MCF 10A (cell line): ENCODE results near the gene DDX21. TPM values are rescaled to one million over a fixed set of nuclear protein-coding genes. Genes with fewer than 3 reads are reported as not detected.
"Not testable (repeated sequence)": the region's sequence is repeated elsewhere in the genome, so short reads cannot be mapped to it uniquely, and the experiment has no call there.

ENCODE experiments used
- BruUV-seq: library from RNA; stranded (reverse); fragments of 400-500 nt; replicated peaks from 2 replicates; lab custom pipeline; 2021; lab: Mats Ljungman, UMichigan
- CTCF ChIA-PET: fragments of 300-600 bp; sonication (Branson Sonifier 250); formaldehyde crosslinking; extraction: SDS; loops from one replicate; lab custom pipeline; 2021; ENCODE audit warnings: antibody characterized with exemption, inconsistent platforms; lab: Yijun Ruan, JAX
- POLR2A ChIA-PET: fragments of 300-600, 350-650 bp; sonication (Branson Sonifier 250); formaldehyde crosslinking; extraction: SDS; loops from one replicate; lab custom pipeline; 2020; ENCODE audit warnings: antibody characterized with exemption, inconsistent platforms; lab: Yijun Ruan, JAX
- DNase-seq: peaks from one replicate; pipeline ENCODE4 v3.0.0-alpha.2; 2018; ENCODE audit not compliant: unreplicated experiment
- H3K27ac Mint-ChIP-seq: one replicate; pipeline ENCODE4 v1.8.0; 2022; ENCODE audit warnings: mild to moderate bottlenecking, low read depth, mixed read lengths; ENCODE audit not compliant: unreplicated experiment
- H3K27me3 Mint-ChIP-seq: one replicate; pipeline ENCODE4 v1.8.0; 2022; ENCODE audit warnings: mixed read lengths; ENCODE audit not compliant: insufficient read depth, unreplicated experiment
- H3K36me3 Mint-ChIP-seq: one replicate; pipeline ENCODE4 v1.8.0; 2022; ENCODE audit warnings: mild to moderate bottlenecking, moderate library complexity, mixed read lengths; ENCODE audit not compliant: insufficient read depth, unreplicated experiment
- H3K4me1 Mint-ChIP-seq: one replicate; pipeline ENCODE4 v1.8.0; 2022; ENCODE audit warnings: mixed read lengths; ENCODE audit not compliant: insufficient read depth, unreplicated experiment
- H3K4me3 Mint-ChIP-seq: one replicate; pipeline ENCODE4 v1.8.0; 2022; ENCODE audit warnings: mild to moderate bottlenecking, moderate library complexity, mixed read lengths; ENCODE audit not compliant: unreplicated experiment
- H3K9me3 Mint-ChIP-seq: one replicate; pipeline ENCODE4 v1.8.0; 2022; ENCODE audit warnings: mixed read lengths; ENCODE audit not compliant: unreplicated experiment
- intact Hi-C: fragments of 100-400 bp; cut with micrococcal nuclease; formaldehyde crosslinking; loops from 2 replicates; pipeline ENCODE4 v1.14.1; 2022
- total RNA-seq: library from RNA; stranded (reverse); gene quantifications from 2 replicates; pipeline ENCODE4 v1.2.3, GENCODE V29; 2022
- TF ChIP-seq, protein P1 (sequence below): fragments of 200-600 bp; IDR thresholded peaks from one replicate; pipeline ENCODE4 v1.8.0; 2022; ENCODE audit warnings: antibody characterized with exemption, mild to moderate bottlenecking; ENCODE audit not compliant: unreplicated experiment

DDX21 gene
- total RNA-seq, 1 experiment from 2014 or later, result 216 TPM

DNA sequence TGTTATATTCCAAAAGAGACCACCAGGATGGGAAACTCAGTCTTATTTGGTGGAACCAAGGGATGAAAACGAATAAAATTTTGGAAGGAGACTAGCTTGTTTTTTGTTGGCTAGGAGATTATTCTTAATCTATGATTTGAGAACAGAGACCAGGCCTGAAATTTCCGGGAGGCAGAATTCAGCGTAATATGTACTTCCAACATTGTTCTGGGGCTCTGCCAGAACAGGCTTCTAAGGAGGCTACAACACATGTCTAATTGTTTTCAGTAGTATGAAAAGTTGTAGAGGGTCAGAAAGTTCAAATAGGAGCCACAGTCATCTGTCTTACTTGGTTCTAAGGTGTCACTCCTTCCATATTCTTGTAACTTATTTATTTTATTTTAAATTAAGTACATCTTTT, 1.7 kb downstream of the DDX21 start:
- H3K27ac Mint-ChIP-seq, result peak overlapping the region; percentile 100
- CTCF ChIA-PET, result interaction anchor here (0.6 kb wide), 1 partner anchor 17 kb away, joined by 3 read pairs; no protein-coding TSS in a partner anchor
- H3K27me3 Mint-ChIP-seq, result no peaks in the 10 kb centered on the region
- H3K4me3 Mint-ChIP-seq, result peak overlapping the region; percentile 100
- DNase-seq, result peak; percentile 27
- intact Hi-C loops, result no loop called here
- H3K4me1 Mint-ChIP-seq, result peaks cover 8% of the 10 kb centered on the region
- peaks cover 60% of the 10 kb centered on the region for H3K36me3 Mint-ChIP-seq
- no TSS peak for BruUV-seq
- TF ChIP-seq, protein P1, sequence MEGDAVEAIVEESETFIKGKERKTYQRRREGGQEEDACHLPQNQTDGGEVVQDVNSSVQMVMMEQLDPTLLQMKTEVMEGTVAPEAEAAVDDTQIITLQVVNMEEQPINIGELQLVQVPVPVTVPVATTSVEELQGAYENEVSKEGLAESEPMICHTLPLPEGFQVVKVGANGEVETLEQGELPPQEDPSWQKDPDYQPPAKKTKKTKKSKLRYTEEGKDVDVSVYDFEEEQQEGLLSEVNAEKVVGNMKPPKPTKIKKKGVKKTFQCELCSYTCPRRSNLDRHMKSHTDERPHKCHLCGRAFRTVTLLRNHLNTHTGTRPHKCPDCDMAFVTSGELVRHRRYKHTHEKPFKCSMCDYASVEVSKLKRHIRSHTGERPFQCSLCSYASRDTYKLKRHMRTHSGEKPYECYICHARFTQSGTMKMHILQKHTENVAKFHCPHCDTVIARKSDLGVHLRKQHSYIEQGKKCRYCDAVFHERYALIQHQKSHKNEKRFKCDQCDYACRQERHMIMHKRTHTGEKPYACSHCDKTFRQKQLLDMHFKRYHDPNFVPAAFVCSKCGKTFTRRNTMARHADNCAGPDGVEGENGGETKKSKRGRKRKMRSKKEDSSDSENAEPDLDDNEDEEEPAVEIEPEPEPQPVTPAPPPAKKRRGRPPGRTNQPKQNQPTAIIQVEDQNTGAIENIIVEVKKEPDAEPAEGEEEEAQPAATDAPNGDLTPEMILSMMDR, result no peak
- H3K9me3 Mint-ChIP-seq, result no peaks in the 10 kb centered on the region
- POLR2A ChIA-PET, result interaction anchor here (0.5 to 4.9 kb wide), 13 partner anchors 9 to 1189 kb away, joined by 3 to 38 read pairs (median 4); partner anchors contain the start of genes DDX50, KIFBP and TYSND1

DNA sequence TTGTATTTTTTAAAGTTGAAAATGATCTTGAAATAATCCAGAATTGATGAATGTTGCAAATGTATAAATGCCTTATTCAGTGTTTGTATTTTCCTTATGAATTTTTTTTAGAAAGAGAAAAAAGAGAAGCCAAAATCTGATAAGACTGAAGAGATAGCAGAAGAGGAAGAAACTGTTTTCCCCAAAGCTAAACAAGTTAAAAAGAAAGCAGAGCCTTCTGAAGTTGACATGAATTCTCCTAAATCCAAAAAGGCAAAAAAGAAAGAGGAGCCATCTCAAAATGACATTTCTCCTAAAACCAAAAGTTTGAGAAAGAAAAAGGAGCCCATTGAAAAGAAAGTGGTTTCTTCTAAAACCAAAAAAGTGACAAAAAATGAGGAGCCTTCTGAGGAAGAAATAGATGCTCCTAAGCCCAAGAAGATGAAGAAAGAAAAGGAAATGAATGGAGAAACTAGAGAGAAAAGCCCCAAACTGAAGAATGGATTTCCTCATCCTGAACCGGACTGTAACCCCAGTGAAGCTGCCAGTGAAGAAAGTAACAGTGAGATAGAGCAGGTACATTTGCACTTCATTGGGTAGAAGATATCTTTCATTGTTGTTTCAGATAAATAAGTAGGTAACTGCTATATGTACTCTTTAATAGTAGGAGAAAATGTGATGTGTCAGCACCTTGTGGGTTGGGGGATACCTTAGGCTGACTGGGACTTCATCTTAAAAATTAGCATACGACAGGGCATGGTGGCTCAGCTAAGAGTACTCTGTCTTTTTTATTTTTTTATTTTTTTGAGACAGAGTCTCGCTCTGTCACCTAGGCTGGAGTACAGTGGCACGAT, 3.9 kb downstream of the DDX21 start:
- Mint-ChIP-seq H3K36me3 (peaks cover 83% of the 10 kb centered on the region), H3K4me3 (no peak overlapping the region), H3K27ac (peak overlapping the region; percentile 32), H3K4me1 (peaks cover 8% of the 10 kb centered on the region), H3K9me3 (no peaks in the 10 kb centered on the region), H3K27me3 (no peaks in the 10 kb centered on the region)
- ChIA-PET POLR2A (interaction anchor here (0.9 to 4.9 kb wide), 4 partner anchors 10 to 29 kb away, joined by 3 to 38 read pairs (median 4); partner anchors contain the start of gene KIFBP), CTCF (interaction anchor here (0.6 to 0.7 kb wide), 3 partner anchors 10 to 488 kb away, joined by 3 to 4 read pairs (median 3); no protein-coding TSS in a partner anchor)
- intact Hi-C loops, result no loop called here
- TF ChIP-seq, protein P1, result no peak
- BruUV-seq, result no TSS peak
- no peak for DNase-seq

DNA sequence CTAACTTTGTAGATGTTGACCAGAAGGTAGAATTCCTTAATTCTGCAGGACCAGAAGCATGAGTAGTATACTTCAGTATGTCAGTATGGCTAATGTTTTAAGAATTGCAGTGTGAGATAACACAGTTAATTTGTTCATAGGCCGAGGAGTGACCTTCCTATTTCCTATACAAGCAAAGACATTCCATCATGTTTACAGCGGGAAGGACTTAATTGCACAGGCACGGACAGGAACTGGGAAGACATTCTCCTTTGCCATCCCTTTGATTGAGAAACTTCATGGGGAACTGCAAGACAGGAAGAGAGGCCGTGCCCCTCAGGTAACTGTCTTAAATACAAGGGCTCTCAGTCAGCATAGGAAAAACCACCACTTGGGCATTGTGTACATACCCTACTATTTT, 7.2 kb downstream of the DDX21 start:
- Mint-ChIP-seq H3K4me1 (peaks cover 8% of the 10 kb centered on the region), H3K27ac (no peak overlapping the region), H3K36me3 (peaks cover 93% of the 10 kb centered on the region), H3K27me3 (no peaks in the 10 kb centered on the region), H3K9me3 (no peaks in the 10 kb centered on the region), H3K4me3 (no peak overlapping the region)
- CTCF ChIA-PET, result no interaction called here
- POLR2A ChIA-PET, result no interaction called here
- TF ChIP-seq, protein P1, result no peak
- intact Hi-C loops, result no loop called here
- DNase-seq, result no peak
- no TSS peak for BruUV-seq

DNA sequence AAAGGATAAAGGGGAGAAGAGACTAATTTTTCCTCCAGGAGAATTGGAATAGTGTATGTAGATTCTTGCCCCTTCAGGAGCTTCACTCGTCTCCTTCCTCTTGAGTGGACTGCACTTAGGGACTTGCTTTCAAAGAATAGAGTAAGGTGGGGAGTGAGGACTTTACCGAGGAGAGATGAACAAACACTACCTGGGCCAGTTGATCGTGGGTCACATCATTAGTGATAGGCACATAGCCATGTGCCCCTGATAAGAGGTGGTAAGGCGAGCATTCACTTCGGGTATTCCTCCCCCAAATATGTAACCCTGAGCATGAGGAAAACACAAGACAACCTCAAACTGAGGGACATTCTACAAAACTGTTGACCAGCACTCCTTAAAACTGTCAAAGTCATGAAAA, 18.0 kb downstream of the DDX21 start:
- TF ChIP-seq, protein P1, result no peak
- peak overlapping the region; percentile 46 for H3K27ac Mint-ChIP-seq
- H3K4me3 Mint-ChIP-seq, result no peak overlapping the region
- ChIA-PET POLR2A (interaction anchor here (0.9 to 1.3 kb wide), 4 partner anchors 10 to 18 kb away, joined by 3 to 5 read pairs (median 4); partner anchors contain the start of gene DDX21), CTCF (no interaction called here)
- no peaks in the 10 kb centered on the region for H3K27me3 Mint-ChIP-seq
- no TSS peak for BruUV-seq
- H3K4me1 Mint-ChIP-seq, result peaks cover 3% of the 10 kb centered on the region
- intact Hi-C loops, result no loop called here
- H3K36me3 Mint-ChIP-seq, result peaks cover 99% of the 10 kb centered on the region
- H3K9me3 Mint-ChIP-seq, result no peaks in the 10 kb centered on the region
- DNase-seq, result no peak

DNA sequence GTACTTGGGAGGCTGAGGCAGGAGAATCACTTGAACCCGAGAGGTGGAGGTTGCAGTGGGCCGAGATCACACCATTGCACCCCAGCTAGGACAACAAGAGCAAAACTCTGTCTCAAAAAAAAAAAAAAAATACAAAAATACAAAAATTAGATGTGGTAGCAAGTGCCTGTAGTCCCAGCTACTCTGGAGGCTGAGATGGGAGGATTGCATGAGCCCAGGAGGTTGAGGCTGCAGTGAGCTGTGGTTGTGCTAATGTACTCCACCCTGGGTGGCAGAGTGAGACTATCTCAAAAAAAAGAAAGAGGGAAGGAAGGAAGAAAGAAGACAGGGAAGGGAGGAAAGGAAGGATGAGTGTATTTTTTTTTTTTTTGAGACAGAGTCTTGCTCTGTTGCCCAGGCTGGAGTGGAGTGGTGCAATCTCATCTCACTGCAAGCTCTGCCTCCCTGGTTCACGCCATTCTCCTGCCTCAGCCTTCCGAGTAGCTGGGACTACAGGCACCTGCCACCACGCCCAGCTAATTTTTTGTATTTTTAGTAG, 20.0 kb downstream of the DDX21 start:
- BruUV-seq, H3K9me3 Mint-ChIP-seq, H3K27me3 Mint-ChIP-seq, H3K4me3 Mint-ChIP-seq, H3K4me1 Mint-ChIP-seq, DNase-seq, intact Hi-C loops: not testable (repeated sequence)
- peak overlapping the region; percentile 66 for H3K27ac Mint-ChIP-seq
- POLR2A ChIA-PET, result interaction anchor here (0.7 kb wide), 1 partner anchor 136 kb away, joined by 3 read pairs; no protein-coding TSS in a partner anchor
- H3K36me3 Mint-ChIP-seq, result peaks cover 99% of the 10 kb centered on the region
- CTCF ChIA-PET, result interaction anchor here (0.6 to 1.0 kb wide), 2 partner anchors 17 to 100 kb away, joined by 3 read pairs; no protein-coding TSS in a partner anchor
